Renal pelvis (tissue), 12 donors: ENCODE results near the gene CD58. TPM values are rescaled to one million over a fixed set of nuclear protein-coding genes. Genes with fewer than 3 reads are reported as not detected.
"Not testable (repeated sequence)": the region's sequence is repeated elsewhere in the genome, so short reads cannot be mapped to it uniquely, and the experiment has no call there.

Experiments
- DNase-seq: peaks from one replicate; pipeline ENCODE4 v3.0.0-alpha.2; 2013
- long read RNA-seq, 16 experiments: transcript quantifications; one replicate each; lab custom pipeline, GENCODE V29; 2026
- polyA plus RNA-seq, 3 donors: library from polyadenylated mRNA; unstranded; fragments of 120-200 nt; gene quantifications; one replicate each; pipeline ENCODE4 v1.2.1, GENCODE V29; 2013; ENCODE audit not compliant: insufficient read length in 3 of 3

CD58 gene
- 10 to 100 TPM; 16.0 to 18.6 (median 17.5) TPM for polyA plus RNA-seq
- long read RNA-seq, donor 1, transcript CD58-202 (6 exons, 1,098 nt) = major isoform, 13 of 16 reads
- long read RNA-seq, donor 1, partial matches to known transcripts = 0 of 16 reads
- long read RNA-seq, donor 1, other reads (novel, unspliced or antisense) = 0 of 16 reads
- long read RNA-seq, donor 2, transcript CD58-201 (4 exons, 892 nt) = minor isoform, 5 of 21 reads
- long read RNA-seq, donor 2, transcript CD58-202 (6 exons, 1,098 nt) = major isoform, 16 of 21 reads
- long read RNA-seq, donor 2, partial matches to known transcripts = 0 of 21 reads
- long read RNA-seq, donor 2, other reads (novel, unspliced or antisense) = 0 of 21 reads
- long read RNA-seq, donor 3, transcript CD58-202 (6 exons, 1,098 nt) = major isoform, 11 of 15 reads
- long read RNA-seq, donor 3, partial matches to known transcripts = 0 of 15 reads
- long read RNA-seq, donor 3, other reads (novel, unspliced or antisense) = 0 of 15 reads
- long read RNA-seq, donor 4, transcript CD58-201 (4 exons, 892 nt) = minor isoform, 6 of 15 reads
- long read RNA-seq, donor 4, transcript CD58-202 (6 exons, 1,098 nt) = major isoform, 8 of 15 reads
- long read RNA-seq, donor 4, partial matches to known transcripts = 0 of 15 reads
- long read RNA-seq, donor 4, other reads (novel, unspliced or antisense) = 0 of 15 reads
- long read RNA-seq, donor 5, transcript CD58-202 (6 exons, 1,098 nt) = major isoform, 6 of 7 reads
- long read RNA-seq, donor 5, partial matches to known transcripts = 0 of 7 reads
- long read RNA-seq, donor 5, other reads (novel, unspliced or antisense) = 0 of 7 reads
- long read RNA-seq, donor 6, transcript CD58-202 (6 exons, 1,098 nt) = major isoform, 11 of 19 reads
- long read RNA-seq, donor 6, partial matches to known transcripts = 0 of 19 reads
- long read RNA-seq, donor 6, other reads (novel, unspliced or antisense) = 0 of 19 reads
- long read RNA-seq, donor 7, transcript CD58-202 (6 exons, 1,098 nt) = major isoform, 17 of 22 reads
- long read RNA-seq, donor 7, partial matches to known transcripts = 0 of 22 reads
- long read RNA-seq, donor 7, other reads (novel, unspliced or antisense) = 0 of 22 reads
- long read RNA-seq, donor 8, transcript CD58-202 (6 exons, 1,098 nt) = major isoform, 6 of 7 reads
- long read RNA-seq, donor 8, partial matches to known transcripts = 0 of 7 reads
- long read RNA-seq, donor 8, other reads (novel, unspliced or antisense) = 0 of 7 reads
- long read RNA-seq, donor 9, transcript CD58-202 (6 exons, 1,098 nt) = major isoform, 20 of 28 reads
- long read RNA-seq, donor 9, partial matches to known transcripts = 0 of 28 reads
- long read RNA-seq, donor 9, other reads (novel, unspliced or antisense) = 0 of 28 reads
- long read RNA-seq, donor 10, transcript CD58-202 (6 exons, 1,098 nt) = major isoform, 8 of 9 reads
- long read RNA-seq, donor 10, partial matches to known transcripts = 0 of 9 reads
- long read RNA-seq, donor 10, other reads (novel, unspliced or antisense) = 0 of 9 reads
- long read RNA-seq, donor 11, transcript CD58-202 (6 exons, 1,098 nt) = major isoform, 8 of 11 reads
- long read RNA-seq, donor 11, partial matches to known transcripts = 0 of 11 reads
- long read RNA-seq, donor 11, other reads (novel, unspliced or antisense) = 0 of 11 reads
- long read RNA-seq, donor 12, transcript CD58-202 (6 exons, 1,098 nt) = major isoform, 13 of 35 reads
- long read RNA-seq, donor 12, transcript CD58-201 (4 exons, 892 nt) = minor isoform, 9 of 35 reads
- long read RNA-seq, donor 12, partial matches to known transcripts = 5 of 35 reads
- long read RNA-seq, donor 12, other reads (novel, unspliced or antisense) = 0 of 35 reads
- long read RNA-seq, donor 13, transcript CD58-202 (6 exons, 1,098 nt) = major isoform, 7 of 11 reads
- long read RNA-seq, donor 13, partial matches to known transcripts = 0 of 11 reads
- long read RNA-seq, donor 13, other reads (novel, unspliced or antisense) = 0 of 11 reads
- long read RNA-seq, donor 14 = 0 reads
- long read RNA-seq, donor 15, transcript CD58-201 (4 exons, 892 nt) = minor isoform, 5 of 36 reads
- long read RNA-seq, donor 15, transcript CD58-202 (6 exons, 1,098 nt) = major isoform, 26 of 36 reads
- long read RNA-seq, donor 15, partial matches to known transcripts = 0 of 36 reads
- long read RNA-seq, donor 15, other reads (novel, unspliced or antisense) = 0 of 36 reads
- long read RNA-seq, donor 16, transcript CD58-201 (4 exons, 892 nt) = minor isoform, 5 of 26 reads
- long read RNA-seq, donor 16, transcript CD58-202 (6 exons, 1,098 nt) = major isoform, 16 of 26 reads
- long read RNA-seq, donor 16, partial matches to known transcripts = 5 of 26 reads
- long read RNA-seq, donor 16, other reads (novel, unspliced or antisense) = 0 of 26 reads

GRCh38 chr1:116570358-116571214, at the start of gene CD58:
CD58 (minus strand) TSS chr1:116571026; CDS start chr1:116570972, 54 bp downstream.
- DNase-seq = peak; percentile 77

GRCh38 chr1:116620392-116620791, 49.6 kb upstream of the CD58 start:
- not testable (repeated sequence) for DNase-seq

GRCh38 chr1:116619106-116619505, 48.3 kb upstream of the CD58 start:
- DNase-seq = not testable (repeated sequence)

GRCh38 chr1:116617808-116618207, 47.0 kb upstream of the CD58 start:
- not testable (repeated sequence) for DNase-seq

GRCh38 chr1:116613825-116614224, 43.0 kb upstream of the CD58 start:
- DNase-seq = not testable (repeated sequence)

GRCh38 chr1:116609801-116610371, 39.1 kb upstream of the CD58 start:
- DNase-seq = not testable (repeated sequence)

- DNase-seq = not testable (repeated sequence)
These were observed 38.0 kb upstream of the CD58 start for GRCh38 chr1:116608841-116609240.

GRCh38 chr1:116608151-116608550, 37.3 kb upstream of the CD58 start:
- DNase-seq = not testable (repeated sequence)

- DNase-seq = not testable (repeated sequence)
These were observed 36.6 kb upstream of the CD58 start for GRCh38 chr1:116607463-116607862.

GRCh38 chr1:116606067-116606466, 35.2 kb upstream of the CD58 start:
- DNase-seq = not testable (repeated sequence)

GRCh38 chr1:116605315-116605714, 34.5 kb upstream of the CD58 start:
- no peak for DNase-seq

- not testable (repeated sequence) for DNase-seq
These were observed 33.6 kb upstream of the CD58 start for GRCh38 chr1:116604408-116604807.

- not testable (repeated sequence) for DNase-seq
These were observed 32.8 kb upstream of the CD58 start for GRCh38 chr1:116603646-116604045.

- DNase-seq = not testable (repeated sequence)
These were observed 28.5 kb upstream of the CD58 start for GRCh38 chr1:116599369-116599768.

GRCh38 chr1:116598420-116599036, 27.7 kb upstream of the CD58 start:
- not testable (repeated sequence) for DNase-seq

- not testable (repeated sequence) for DNase-seq
These were observed 26.6 kb upstream of the CD58 start for GRCh38 chr1:116597388-116597787.

- not testable (repeated sequence) for DNase-seq
These were observed 26.0 kb upstream of the CD58 start for GRCh38 chr1:116596742-116597307.
